H1 (cell line): Measurements from ENCODE around the gene IFT122. TPM values are rescaled to one million over a fixed set of nuclear protein-coding genes. Genes with fewer than 3 reads are reported as not detected.

Experiments
- ATF2 ChIP-seq: IDR thresholded peaks from 2 replicates; pipeline ENCODE4 v1.6.1; 2012; ENCODE audit warnings: low read length, inconsistent platforms
- KDM4A ChIP-seq: IDR thresholded peaks from one replicate; pipeline ENCODE4 v1.7.1; 2012; ENCODE audit warnings: low read depth, mild to moderate bottlenecking, moderate library complexity, low read length, inconsistent platforms; ENCODE audit not compliant: severe bottlenecking
- PHF8 ChIP-seq: fragments of 200-600 bp; sonication (generic); conservative IDR thresholded peaks from 2 replicates; pipeline ENCODE4 v1.7.1; 2012; ENCODE audit warnings: low read depth, mild to moderate bottlenecking, inconsistent platforms, low read length, moderate library complexity
- POLR2A ChIP-seq, 2 experiments: IDR thresholded peaks; 1 replicate in 1 of 2; 2 replicates in 1 of 2; pipeline ENCODE4 v1.6.1; 2011; ENCODE audit warnings: low read depth in 2 of 2, low read length in 2 of 2, mild to moderate bottlenecking in 2 of 2; ENCODE audit errors: control extremely low read depth in 1 of 2
- polyA plus RNA-seq, 7 experiments: library from polyadenylated mRNA; depleted of rRNA in 3 of 7; stranded (reverse) in 5 of 7; unstranded in 2 of 7; fragments of >200 nt in 5 of 7; fragments of 200-250 nt in 2 of 7; gene quantifications; 1 replicate in 5 of 7; 2 replicates in 1 of 7; 4 replicates in 1 of 7; pipeline versions ENCODE4 v1.2.1 to v1.2.3, GENCODE V29; 2011 to 2013; ENCODE audit warnings: missing spikeins in 2 of 7, mixed read lengths in 2 of 7
- total RNA-seq: library from RNA; stranded (reverse); fragmentation: NEBNext Ultra II Directional; extraction: Animal tissue kit (Norgen Biotek cat#: 25700); gene quantifications from 2 replicates; pipeline ENCODE4 v1.2.1, GENCODE V29; 2021

Gene IFT122
- total and polyA plus RNA-seq, 2 of the 8 experiments (the other 6 are each of a cell fraction or from before 2014, with no cell fraction given) = 23.7 to 25.1 TPM

GRCh38 chr3:129518581-129518980, 78.6 kb downstream of the IFT122 start (continued):
- TF ChIP-seq ATF2 (no peak), POLR2A (IDR thresholded peaks at IDR 0.05; ENCODE audit: control extremely low read depth in 1 of 2, low read depth in 2 of 2, low read length in 2 of 2) (no peak), KDM4A (no peak), PHF8 (no peak)
